ENCODE measurements around the gene NPTX1. TPM values are rescaled to one million over a fixed set of nuclear protein-coding genes. Genes with fewer than 3 reads are reported as not detected.

The NPTX1 gene
- total RNA-seq, 2 donors from 2014 or later = 0.83 to 6.1 TPM

DNA sequence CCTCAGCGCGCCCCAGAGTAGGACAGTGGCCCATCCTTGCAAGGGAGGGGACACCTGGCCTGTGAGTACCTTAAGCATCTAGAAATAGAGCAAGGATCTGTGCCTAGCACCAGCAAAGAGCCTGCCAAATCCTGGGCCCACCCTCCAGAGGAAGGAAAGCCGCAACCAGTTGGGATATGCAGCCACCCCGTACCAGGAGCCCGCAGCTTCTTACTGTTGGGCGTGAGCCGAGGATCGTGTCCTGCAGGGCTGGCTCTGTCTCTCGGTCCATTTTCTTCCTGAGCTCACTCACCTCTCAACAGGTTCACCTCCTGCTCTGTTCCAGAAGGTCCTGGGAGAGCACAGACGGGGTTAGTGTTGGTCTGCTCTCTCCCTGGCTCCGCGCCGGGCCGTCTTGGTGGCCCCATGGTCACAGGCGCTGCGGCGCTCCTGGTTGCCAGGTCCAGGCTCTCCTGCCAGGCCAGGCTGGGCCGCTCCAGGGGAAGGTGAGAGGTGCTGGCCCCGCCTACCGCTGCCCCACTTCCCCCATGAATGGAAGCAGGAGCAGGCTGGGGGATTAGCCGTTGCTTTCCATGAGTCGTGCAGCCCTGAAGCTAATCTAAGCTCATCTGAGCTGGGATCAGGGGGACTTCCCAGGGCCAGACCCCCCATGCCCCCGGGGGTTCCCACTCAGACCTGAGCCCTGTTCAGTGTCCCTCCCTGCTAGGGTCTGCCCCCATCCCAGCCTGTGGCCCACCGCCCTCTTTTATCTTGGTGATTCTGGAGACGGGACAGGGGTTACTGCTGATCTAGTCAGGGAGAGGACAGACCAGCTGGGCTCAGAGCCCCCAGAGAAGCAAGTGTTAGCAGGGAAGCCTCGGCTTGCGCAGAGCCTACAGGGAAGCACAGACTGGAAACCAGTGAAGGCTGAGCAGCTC is 48.8 kb downstream of the NPTX1 start:
- no peak overlapping the region for H3K27ac Mint-ChIP-seq
- no peaks in the 10 kb centered on the region for H3K9me3 Mint-ChIP-seq
- no peak for ATAC-seq (replicated peaks in 1 of 2)
- no peaks in the 10 kb centered on the region for H3K36me3 Mint-ChIP-seq (ENCODE audit: insufficient read depth in 2 of 2)
- no peak overlapping the region for H3K4me3 Mint-ChIP-seq
- no peak for DNase-seq
- H3K4me1 Mint-ChIP-seq (ENCODE audit: low read depth) = peaks cover 15% of the 10 kb centered on the region
- no peaks in the 10 kb centered on the region for H3K27me3 Mint-ChIP-seq (ENCODE audit: low read depth)

- ATAC-seq (replicated peaks in 1 of 2) (peak; percentile 96 to 97), DNase-seq (peak; percentile 87 to 93)
- H3K36me3 Mint-ChIP-seq (ENCODE audit: insufficient read depth in 2 of 2) = no peaks in the 10 kb centered on the region
- H3K4me1 Mint-ChIP-seq (ENCODE audit: low read depth) = peaks cover 15% of the 10 kb centered on the region
- no peak overlapping the region for H3K27ac Mint-ChIP-seq
- H3K9me3 Mint-ChIP-seq = no peaks in the 10 kb centered on the region
- peak overlapping the region; percentile 6 to 23 for H3K4me3 Mint-ChIP-seq
- no peaks in the 10 kb centered on the region for H3K27me3 Mint-ChIP-seq (ENCODE audit: low read depth)
These were observed 49.6 kb downstream of the NPTX1 start for GRCh38 chr17:80426671-80427326.

- ATAC-seq (replicated peaks in 1 of 2) (no peak), DNase-seq (no peak)
- Mint-ChIP-seq H3K4me3 (peak overlapping the region in 1 of 2 donors; percentile 23), H3K27me3 (ENCODE audit: low read depth) (no peaks in the 10 kb centered on the region), H3K9me3 (no peaks in the 10 kb centered on the region), H3K27ac (no peak overlapping the region), H3K4me1 (ENCODE audit: low read depth) (peaks cover 15% of the 10 kb centered on the region), H3K36me3 (ENCODE audit: insufficient read depth in 2 of 2) (no peaks in the 10 kb centered on the region)
These were observed 50.5 kb downstream of the NPTX1 start for GRCh38 chr17:80425835-80426426.

DNA sequence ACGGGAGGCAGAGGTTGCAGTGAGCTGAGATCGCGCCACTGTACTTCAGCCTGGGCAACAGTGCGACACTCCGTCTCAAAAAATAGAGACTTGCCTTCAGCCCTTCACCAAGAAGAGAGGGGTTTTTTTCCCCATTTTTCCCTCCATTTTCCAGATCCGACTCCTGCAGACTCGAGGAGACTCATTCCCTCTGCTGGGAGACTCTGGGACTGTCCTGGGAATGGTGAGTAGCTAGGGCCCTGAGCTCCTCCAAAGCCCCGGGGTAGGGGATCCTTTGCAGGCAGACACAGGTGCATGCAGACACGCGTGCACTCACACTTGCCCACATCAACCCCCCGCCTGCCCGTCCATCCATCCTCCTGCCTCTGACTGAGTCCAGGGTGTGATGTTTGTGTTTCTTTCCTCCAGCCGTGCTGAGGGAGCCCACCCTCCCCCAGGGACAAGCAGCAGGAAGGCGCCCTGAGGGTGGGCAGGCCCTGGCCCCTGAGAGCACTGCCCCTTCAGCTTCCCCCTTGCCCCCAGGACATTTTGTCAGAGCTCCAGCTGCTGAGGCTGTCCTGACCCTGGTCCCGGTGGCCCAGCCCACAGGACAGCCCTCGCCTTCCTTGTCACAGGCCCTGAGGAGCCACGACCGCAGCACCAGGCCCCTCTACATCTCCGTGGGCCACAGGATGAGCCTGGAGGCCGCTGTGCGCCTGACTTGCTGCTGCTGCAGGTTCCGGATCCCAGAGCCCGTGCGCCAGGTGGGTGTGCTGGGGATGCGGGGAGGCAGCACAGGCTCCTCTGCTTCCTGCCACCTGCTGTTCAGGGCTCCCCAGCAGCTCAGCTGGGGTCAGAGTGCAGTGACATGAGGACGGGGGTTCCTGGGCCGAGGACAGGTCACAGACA is 51.3 kb downstream of the NPTX1 start:
- H3K27me3 Mint-ChIP-seq (ENCODE audit: low read depth) = no peaks in the 10 kb centered on the region
- ATAC-seq (replicated peaks in 1 of 2) (no peak), DNase-seq (no peak)
- peaks cover 17% of the 10 kb centered on the region for H3K4me1 Mint-ChIP-seq (ENCODE audit: low read depth)
- H3K27ac Mint-ChIP-seq = no peak overlapping the region
- no peak overlapping the region for H3K4me3 Mint-ChIP-seq
- no peaks in the 10 kb centered on the region for H3K36me3 Mint-ChIP-seq (ENCODE audit: insufficient read depth in 2 of 2)
- H3K9me3 Mint-ChIP-seq = no peaks in the 10 kb centered on the region

GRCh38 chr17:80424261-80424660 is 52.1 kb downstream of the NPTX1 start:
- Mint-ChIP-seq H3K4me3 (no peak overlapping the region), H3K27me3 (ENCODE audit: low read depth) (no peaks in the 10 kb centered on the region), H3K9me3 (no peaks in the 10 kb centered on the region), H3K4me1 (ENCODE audit: low read depth) (peaks cover 24% of the 10 kb centered on the region), H3K27ac (no peak overlapping the region), H3K36me3 (ENCODE audit: insufficient read depth in 2 of 2) (no peaks in the 10 kb centered on the region)
- DNase-seq (no peak), ATAC-seq (replicated peaks in 1 of 2) (no peak)

GRCh38 chr17:80423536-80424225 is 52.7 kb downstream of the NPTX1 start:
- H3K4me1 Mint-ChIP-seq (ENCODE audit: low read depth) = peaks cover 24% of the 10 kb centered on the region
- no peak for DNase-seq
- no peak overlapping the region for H3K27ac Mint-ChIP-seq
- no peak overlapping the region for H3K4me3 Mint-ChIP-seq
- no peak for ATAC-seq (replicated peaks in 1 of 2)
- H3K27me3 Mint-ChIP-seq (ENCODE audit: low read depth) = no peaks in the 10 kb centered on the region
- H3K36me3 Mint-ChIP-seq (ENCODE audit: insufficient read depth in 2 of 2) = no peaks in the 10 kb centered on the region
- H3K9me3 Mint-ChIP-seq = no peaks in the 10 kb centered on the region

GRCh38 chr17:80422981-80423380 is 53.4 kb downstream of the NPTX1 start:
- no peak overlapping the region for H3K4me3 Mint-ChIP-seq
- peaks cover 25% of the 10 kb centered on the region for H3K4me1 Mint-ChIP-seq (ENCODE audit: low read depth)
- H3K36me3 Mint-ChIP-seq (ENCODE audit: insufficient read depth in 2 of 2) = no peaks in the 10 kb centered on the region
- H3K27me3 Mint-ChIP-seq (ENCODE audit: low read depth) = no peaks in the 10 kb centered on the region
- H3K9me3 Mint-ChIP-seq = no peaks in the 10 kb centered on the region
- DNase-seq (no peak), ATAC-seq (replicated peaks in 1 of 2) (no peak)
- H3K27ac Mint-ChIP-seq = no peak overlapping the region

GRCh38 chr17:80422276-80422675 is 54.1 kb downstream of the NPTX1 start:
- no peaks in the 10 kb centered on the region for H3K36me3 Mint-ChIP-seq (ENCODE audit: insufficient read depth in 2 of 2)
- no peak overlapping the region for H3K4me3 Mint-ChIP-seq
- no peak for ATAC-seq (replicated peaks in 1 of 2)

DNA sequence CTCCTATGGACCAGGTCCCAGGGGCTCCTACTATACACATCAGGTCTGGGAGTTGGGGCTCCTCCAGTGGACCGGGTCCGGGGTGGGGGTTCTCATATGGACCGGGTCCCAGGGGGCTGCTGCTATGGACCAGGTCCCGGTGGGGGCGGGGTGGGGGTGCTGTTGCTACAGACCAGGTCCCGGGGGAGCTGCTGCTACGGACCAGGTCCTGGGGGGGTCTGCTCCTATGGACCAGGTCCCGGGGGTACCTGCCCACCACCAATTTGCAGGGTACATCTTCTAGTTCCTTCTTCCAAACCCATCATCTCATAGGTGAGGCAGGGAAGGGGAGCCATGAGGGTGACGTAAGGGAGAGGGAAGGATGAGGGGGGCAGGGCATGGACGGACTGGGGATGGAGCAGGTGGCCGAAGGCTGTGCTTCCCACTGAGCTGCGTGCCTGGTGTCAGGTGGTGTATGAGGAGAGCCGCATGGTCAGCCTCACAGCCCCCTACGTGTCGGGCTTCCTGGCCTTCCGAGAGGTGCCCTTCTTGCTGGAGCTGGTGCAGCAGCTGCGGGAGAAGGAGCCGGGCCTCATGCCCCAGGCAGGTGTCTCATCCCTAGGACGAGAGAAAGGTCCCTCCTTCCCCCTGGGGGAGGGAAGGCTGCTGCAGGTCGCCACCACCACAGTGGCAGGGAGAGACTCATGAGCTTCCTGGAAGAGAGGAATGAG is 54.9 kb downstream of the NPTX1 start:
- Mint-ChIP-seq H3K27ac (no peak overlapping the region), H3K4me3 (no peak overlapping the region), H3K4me1 (ENCODE audit: low read depth) (peaks cover 32% of the 10 kb centered on the region), H3K9me3 (no peaks in the 10 kb centered on the region), H3K27me3 (ENCODE audit: low read depth) (no peaks in the 10 kb centered on the region), H3K36me3 (ENCODE audit: insufficient read depth in 2 of 2) (no peaks in the 10 kb centered on the region)
- ATAC-seq (replicated peaks in 1 of 2) = no peak
- no peak for DNase-seq

More at GRCh38 chr17:80422276-80422675, 54.1 kb downstream of the NPTX1 start:
- Mint-ChIP-seq H3K27ac (no peak overlapping the region), H3K27me3 (ENCODE audit: low read depth) (no peaks in the 10 kb centered on the region), H3K9me3 (no peaks in the 10 kb centered on the region), H3K4me1 (ENCODE audit: low read depth) (peaks cover 32% of the 10 kb centered on the region)
- DNase-seq = no peak

DNA sequence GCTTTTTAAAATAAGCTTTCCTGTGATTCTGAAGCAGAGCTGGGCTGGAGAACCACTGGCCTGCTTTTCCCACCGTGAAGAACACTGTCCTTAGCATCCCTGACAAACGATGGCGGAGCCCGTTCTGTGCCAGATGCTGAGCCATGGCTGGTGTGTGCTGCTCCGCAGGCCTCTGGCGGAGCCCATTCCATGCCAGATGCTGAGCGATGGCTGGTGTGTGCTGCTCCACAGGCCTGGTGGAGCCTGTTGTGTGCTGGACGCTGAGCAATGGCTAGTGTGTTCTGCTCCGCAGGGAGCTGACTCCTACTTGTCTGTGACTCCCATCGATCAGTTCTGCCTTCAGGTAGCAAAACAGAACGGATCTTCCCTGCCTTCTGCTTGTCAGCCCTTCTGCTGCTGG is 57.2 kb downstream of the NPTX1 start:
- no peaks in the 10 kb centered on the region for H3K36me3 Mint-ChIP-seq (ENCODE audit: insufficient read depth in 2 of 2)
- no peak for ATAC-seq (replicated peaks in 1 of 2)

GRCh38 chr17:80418589-80418988 is 57.8 kb downstream of the NPTX1 start:
- Mint-ChIP-seq H3K36me3 (ENCODE audit: insufficient read depth in 2 of 2) (no peaks in the 10 kb centered on the region), H3K4me1 (ENCODE audit: low read depth) (peaks cover 43% of the 10 kb centered on the region), H3K27ac (no peak overlapping the region), H3K27me3 (ENCODE audit: low read depth) (peaks cover 10% of the 10 kb centered on the region), H3K4me3 (no peak overlapping the region), H3K9me3 (no peaks in the 10 kb centered on the region)
- ATAC-seq (replicated peaks in 1 of 2) (no peak), DNase-seq (no peak)

More for the DNA sequence above, 57.2 kb downstream of the NPTX1 start:
- no peak overlapping the region for H3K4me3 Mint-ChIP-seq
- no peaks in the 10 kb centered on the region for H3K9me3 Mint-ChIP-seq
- H3K27ac Mint-ChIP-seq = no peak overlapping the region
- H3K4me1 Mint-ChIP-seq (ENCODE audit: low read depth) = peaks cover 43% of the 10 kb centered on the region
- DNase-seq = no peak
- peaks cover 4% of the 10 kb centered on the region for H3K27me3 Mint-ChIP-seq (ENCODE audit: low read depth)

Measured in activated T-cell treated with anti-CD3 and anti-CD28 coated beads, Interleukin-2, amount 50 U/mL, for 72 hours (primary cell).